Stimulated activated naive CD8-positive, alpha-beta T cell treated with anti-CD3 and anti-CD28 coated beads, Interleukin-15, Interleukin-2, amounts not matched to agents 100 ng/mL and 50 ng/mL, for 24 hours (primary cell): ENCODE results near the gene AIF1.
A peak's percentile ranks its signal among the peaks of the same experiment; 100 is the strongest.

Experiments
- H3K27ac Mint-ChIP-seq: one replicate; pipeline ENCODE4 v1.8.0; 2021; ENCODE audit warnings: mild to moderate bottlenecking, mixed read lengths
- H3K27me3 Mint-ChIP-seq: one replicate; pipeline ENCODE4 v1.8.0; 2021; ENCODE audit warnings: mixed read lengths
- H3K36me3 Mint-ChIP-seq: one replicate; pipeline ENCODE4 v1.8.0; 2021; ENCODE audit warnings: low read depth, mixed read lengths
- H3K4me1 Mint-ChIP-seq: one replicate; pipeline ENCODE4 v1.8.0; 2021; ENCODE audit warnings: low read depth, mixed read lengths
- H3K4me3 Mint-ChIP-seq: one replicate; pipeline ENCODE4 v1.8.0; 2021; ENCODE audit warnings: mild to moderate bottlenecking, mixed read lengths
- H3K9me3 Mint-ChIP-seq: one replicate; pipeline ENCODE4 v1.8.0; 2021; ENCODE audit warnings: mixed read lengths

AIF1 gene

GRCh38 chr6:31640612-31641011 is 25.6 kb downstream of the AIF1 start:
- Mint-ChIP-seq H3K9me3 (no peaks in the 10 kb centered on the region), H3K27ac (peak overlapping the region; percentile 81), H3K4me3 (no peak overlapping the region), H3K4me1 (peaks cover 11% of the 10 kb centered on the region), H3K36me3 (peaks cover 72% of the 10 kb centered on the region), H3K27me3 (no peaks in the 10 kb centered on the region)

GRCh38 chr6:31641370-31641769 is 26.3 kb downstream of the AIF1 start:
- no peak overlapping the region for H3K27ac Mint-ChIP-seq
- H3K36me3 Mint-ChIP-seq: peaks cover 68% of the 10 kb centered on the region
- H3K9me3 Mint-ChIP-seq: no peaks in the 10 kb centered on the region

GRCh38 chr6:31642798-31643570 is 27.9 kb downstream of the AIF1 start:
- peaks cover 63% of the 10 kb centered on the region for H3K36me3 Mint-ChIP-seq
- H3K4me1 Mint-ChIP-seq: peaks cover 11% of the 10 kb centered on the region
- H3K9me3 Mint-ChIP-seq: no peaks in the 10 kb centered on the region
- no peaks in the 10 kb centered on the region for H3K27me3 Mint-ChIP-seq
- no peak overlapping the region for H3K27ac Mint-ChIP-seq
- no peak overlapping the region for H3K4me3 Mint-ChIP-seq

More at GRCh38 chr6:31641370-31641769, 26.3 kb downstream of the AIF1 start:
- Mint-ChIP-seq H3K4me1 (peaks cover 11% of the 10 kb centered on the region), H3K4me3 (no peak overlapping the region), H3K27me3 (no peaks in the 10 kb centered on the region)

- Mint-ChIP-seq H3K4me1 (peaks cover 8% of the 10 kb centered on the region), H3K4me3 (no peak overlapping the region), H3K36me3 (peaks cover 61% of the 10 kb centered on the region), H3K27me3 (no peaks in the 10 kb centered on the region), H3K27ac (no peak overlapping the region), H3K9me3 (no peaks in the 10 kb centered on the region)
Measured at GRCh38 chr6:31643818-31644454, 28.9 kb downstream of the AIF1 start.

- Mint-ChIP-seq H3K27ac (peak overlapping the region; percentile 32), H3K27me3 (no peaks in the 10 kb centered on the region)
Measured at GRCh38 chr6:31645325-31645724, 30.3 kb downstream of the AIF1 start.

GRCh38 chr6:31651602-31652191 is 36.7 kb downstream of the AIF1 start:
- H3K4me3 Mint-ChIP-seq: peak overlapping the region; percentile 92
- peak overlapping the region; percentile 100 for H3K27ac Mint-ChIP-seq
- peaks cover 46% of the 10 kb centered on the region for H3K4me1 Mint-ChIP-seq
- no peaks in the 10 kb centered on the region for H3K27me3 Mint-ChIP-seq
- H3K9me3 Mint-ChIP-seq: no peaks in the 10 kb centered on the region
- H3K36me3 Mint-ChIP-seq: peaks cover 38% of the 10 kb centered on the region

More at GRCh38 chr6:31645325-31645724, 30.3 kb downstream of the AIF1 start:
- H3K36me3 Mint-ChIP-seq: peaks cover 62% of the 10 kb centered on the region
- peaks cover 4% of the 10 kb centered on the region for H3K4me1 Mint-ChIP-seq
- H3K4me3 Mint-ChIP-seq: no peak overlapping the region
- no peaks in the 10 kb centered on the region for H3K9me3 Mint-ChIP-seq

- H3K9me3 Mint-ChIP-seq: no peaks in the 10 kb centered on the region
- no peaks in the 10 kb centered on the region for H3K27me3 Mint-ChIP-seq
- H3K27ac Mint-ChIP-seq: peak overlapping the region; percentile 100
- H3K36me3 Mint-ChIP-seq: peaks cover 38% of the 10 kb centered on the region
- peak overlapping the region; percentile 92 for H3K4me3 Mint-ChIP-seq
- peaks cover 58% of the 10 kb centered on the region for H3K4me1 Mint-ChIP-seq
Measured at GRCh38 chr6:31652925-31653724, 38.1 kb downstream of the AIF1 start.

- no peaks in the 10 kb centered on the region for H3K9me3 Mint-ChIP-seq
- H3K4me1 Mint-ChIP-seq: peaks cover 74% of the 10 kb centered on the region
- no peak overlapping the region for H3K27ac Mint-ChIP-seq
- peaks cover 36% of the 10 kb centered on the region for H3K36me3 Mint-ChIP-seq
- H3K4me3 Mint-ChIP-seq: no peak overlapping the region
- H3K27me3 Mint-ChIP-seq: no peaks in the 10 kb centered on the region
Measured at GRCh38 chr6:31654574-31655348, 39.7 kb downstream of the AIF1 start.

GRCh38 chr6:31655349-31656237 is 40.6 kb downstream of the AIF1 start, which contains the start of gene APOM:
APOM (plus strand) TSS chr6:31655894; CDS start chr6:31655967, 73 bp downstream.
- Mint-ChIP-seq H3K27me3 (no peaks in the 10 kb centered on the region), H3K4me1 (peaks cover 73% of the 10 kb centered on the region), H3K36me3 (peaks cover 34% of the 10 kb centered on the region), H3K9me3 (no peaks in the 10 kb centered on the region), H3K27ac (peak within 1 kb of the TSS; percentile 26), H3K4me3 (no peak within 1 kb of the TSS)

- Mint-ChIP-seq H3K27me3 (no peaks in the 10 kb centered on the region), H3K9me3 (no peaks in the 10 kb centered on the region), H3K36me3 (peaks cover 32% of the 10 kb centered on the region), H3K4me3 (peak overlapping the region; percentile 96), H3K4me1 (peaks cover 76% of the 10 kb centered on the region), H3K27ac (peak overlapping the region; percentile 72)
Measured at GRCh38 chr6:31657406-31658157, 42.5 kb downstream of the AIF1 start.

GRCh38 chr6:31658158-31658688 is 43.2 kb downstream of the AIF1 start:
- H3K27ac Mint-ChIP-seq: peak overlapping the region; percentile 72

GRCh38 chr6:31658983-31659648 is 44.1 kb downstream of the AIF1 start:
- Mint-ChIP-seq H3K9me3 (no peaks in the 10 kb centered on the region), H3K4me1 (peaks cover 79% of the 10 kb centered on the region), H3K27me3 (no peaks in the 10 kb centered on the region), H3K36me3 (peaks cover 44% of the 10 kb centered on the region), H3K4me3 (peak overlapping the region; percentile 96), H3K27ac (peak overlapping the region; percentile 96)

More at GRCh38 chr6:31658158-31658688, 43.2 kb downstream of the AIF1 start:
- no peaks in the 10 kb centered on the region for H3K9me3 Mint-ChIP-seq
- H3K36me3 Mint-ChIP-seq: peaks cover 36% of the 10 kb centered on the region
- H3K4me1 Mint-ChIP-seq: peaks cover 75% of the 10 kb centered on the region
- peak overlapping the region; percentile 96 for H3K4me3 Mint-ChIP-seq
- no peaks in the 10 kb centered on the region for H3K27me3 Mint-ChIP-seq
